C4-2B (cell line): ENCODE results near the gene DCP1B.

ENCODE experiments used
- H3K27ac ChIP-seq: fragments of 450-650 bp; 2 replicates; pipeline ENCODE4 v1.5.1; 2017
- ZFX ChIP-seq: fragments of 450-650 bp; IDR thresholded peaks from 2 replicates; pipeline ENCODE4 v1.6.1; 2017
- TF ChIP-seq, protein P1 (sequence below): fragments of 450-650 bp; conservative IDR thresholded peaks from 2 replicates; pipeline ENCODE4 v1.5.1; 2017; ENCODE audit warnings: mild to moderate bottlenecking

Gene DCP1B

DNA sequence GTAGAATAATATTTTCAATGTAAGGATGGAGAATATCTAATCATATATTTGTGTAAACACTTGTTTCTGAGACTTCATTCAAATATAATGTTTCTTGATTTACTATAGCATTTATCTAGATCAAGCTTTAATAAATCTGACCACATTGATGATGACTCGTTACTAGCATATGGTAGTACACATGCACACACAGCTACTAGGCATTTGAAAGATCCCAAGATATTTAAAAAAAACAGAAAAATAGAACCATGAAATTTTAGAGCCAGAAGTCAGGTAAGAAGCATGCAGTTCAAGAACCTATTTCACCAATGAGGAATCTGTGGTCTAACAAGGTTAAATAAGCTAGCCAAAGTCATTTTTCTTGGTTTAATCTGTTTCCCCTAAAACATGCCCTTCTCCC is 32.0 kb downstream of the DCP1B start:
- H3K27ac ChIP-seq: no peak overlapping the region
- no peak for TF ChIP-seq ZFX
- TF ChIP-seq, protein P1, sequence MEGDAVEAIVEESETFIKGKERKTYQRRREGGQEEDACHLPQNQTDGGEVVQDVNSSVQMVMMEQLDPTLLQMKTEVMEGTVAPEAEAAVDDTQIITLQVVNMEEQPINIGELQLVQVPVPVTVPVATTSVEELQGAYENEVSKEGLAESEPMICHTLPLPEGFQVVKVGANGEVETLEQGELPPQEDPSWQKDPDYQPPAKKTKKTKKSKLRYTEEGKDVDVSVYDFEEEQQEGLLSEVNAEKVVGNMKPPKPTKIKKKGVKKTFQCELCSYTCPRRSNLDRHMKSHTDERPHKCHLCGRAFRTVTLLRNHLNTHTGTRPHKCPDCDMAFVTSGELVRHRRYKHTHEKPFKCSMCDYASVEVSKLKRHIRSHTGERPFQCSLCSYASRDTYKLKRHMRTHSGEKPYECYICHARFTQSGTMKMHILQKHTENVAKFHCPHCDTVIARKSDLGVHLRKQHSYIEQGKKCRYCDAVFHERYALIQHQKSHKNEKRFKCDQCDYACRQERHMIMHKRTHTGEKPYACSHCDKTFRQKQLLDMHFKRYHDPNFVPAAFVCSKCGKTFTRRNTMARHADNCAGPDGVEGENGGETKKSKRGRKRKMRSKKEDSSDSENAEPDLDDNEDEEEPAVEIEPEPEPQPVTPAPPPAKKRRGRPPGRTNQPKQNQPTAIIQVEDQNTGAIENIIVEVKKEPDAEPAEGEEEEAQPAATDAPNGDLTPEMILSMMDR: no peak

DNA sequence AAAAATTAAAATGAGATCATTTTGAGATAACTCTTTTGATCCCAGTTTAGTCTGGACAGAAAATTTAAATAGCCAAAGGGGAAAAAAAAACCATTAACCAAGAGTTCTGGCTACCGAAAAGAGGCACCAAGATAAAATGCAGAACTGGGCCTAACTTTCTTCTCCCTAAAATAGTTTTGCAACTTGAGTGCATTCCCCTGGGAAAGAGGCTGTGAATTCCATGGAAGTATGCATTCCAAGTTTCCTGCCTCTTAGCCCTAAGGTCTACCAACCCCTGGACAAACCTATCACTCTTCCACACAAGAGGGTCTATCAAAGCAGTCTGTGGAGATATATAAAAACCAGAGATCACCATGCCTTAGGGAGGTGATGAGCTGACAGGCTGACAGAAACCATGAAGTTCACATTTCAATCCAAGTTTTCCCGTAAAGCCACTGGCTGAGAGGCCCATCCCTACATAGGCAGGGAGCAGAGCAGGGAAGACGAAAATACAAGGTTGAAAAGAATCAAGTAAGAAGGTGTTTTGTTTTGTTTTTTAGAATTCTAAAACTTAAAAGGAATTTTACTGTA is 33.8 kb downstream of the DCP1B start:
- TF ChIP-seq ZFX: no peak
- TF ChIP-seq, protein P1: no peak
- H3K27ac ChIP-seq: no peak overlapping the region

DNA sequence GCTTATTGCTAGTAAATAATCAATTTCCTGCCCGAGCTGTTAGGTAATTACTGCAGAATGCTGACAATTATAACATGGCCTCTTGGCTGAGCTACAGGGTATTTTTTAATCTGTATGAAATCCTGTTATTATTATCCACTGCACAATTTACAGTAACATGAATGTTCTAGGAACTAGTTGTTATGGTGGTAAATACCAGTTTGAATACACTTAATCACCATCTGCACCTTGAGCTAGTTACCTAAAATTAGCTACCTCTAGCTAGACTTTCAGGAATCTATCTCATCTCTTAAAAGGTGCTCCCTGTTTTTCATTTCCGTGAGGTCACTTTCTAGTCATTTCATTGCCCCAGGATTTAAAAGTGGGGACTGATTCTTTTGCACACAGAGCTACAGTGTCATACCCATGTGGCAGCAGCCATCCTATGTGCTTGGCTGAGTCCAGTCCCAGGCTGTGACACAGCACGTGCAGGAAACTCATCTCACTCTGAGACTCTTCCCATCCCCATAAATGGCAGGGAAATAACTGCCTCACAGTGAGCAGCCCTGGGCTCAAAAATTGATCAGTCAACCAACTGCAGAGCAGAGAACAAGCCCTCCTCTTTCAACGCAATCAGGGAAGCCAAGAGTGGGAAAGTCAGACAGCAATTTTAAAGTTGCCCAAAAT is 37.6 kb downstream of the DCP1B start:
- H3K27ac ChIP-seq: no peak overlapping the region
- TF ChIP-seq, protein P1: no peak
- TF ChIP-seq ZFX: no peak

DNA sequence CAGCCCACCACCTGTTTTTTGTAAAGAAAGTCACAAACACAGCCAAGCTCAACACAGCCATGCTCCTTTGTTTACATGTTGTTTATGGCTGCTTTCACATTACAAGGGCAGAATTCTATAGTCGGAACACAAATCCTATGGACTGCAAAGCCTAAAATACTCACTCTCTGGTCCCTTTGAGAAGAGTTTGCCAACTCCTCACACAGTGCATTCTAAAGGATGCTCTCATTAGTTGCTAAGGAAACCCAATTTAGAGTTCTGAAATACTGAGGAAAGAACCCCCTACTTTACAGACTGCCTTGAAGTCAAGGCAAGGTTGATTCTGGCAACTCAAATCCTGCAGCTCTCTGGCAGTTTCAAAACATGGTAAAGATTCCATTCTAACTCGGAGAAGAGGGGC is 38.3 kb downstream of the DCP1B start:
- H3K27ac ChIP-seq: no peak overlapping the region
- TF ChIP-seq ZFX: no peak
- TF ChIP-seq, protein P1: no peak

DNA sequence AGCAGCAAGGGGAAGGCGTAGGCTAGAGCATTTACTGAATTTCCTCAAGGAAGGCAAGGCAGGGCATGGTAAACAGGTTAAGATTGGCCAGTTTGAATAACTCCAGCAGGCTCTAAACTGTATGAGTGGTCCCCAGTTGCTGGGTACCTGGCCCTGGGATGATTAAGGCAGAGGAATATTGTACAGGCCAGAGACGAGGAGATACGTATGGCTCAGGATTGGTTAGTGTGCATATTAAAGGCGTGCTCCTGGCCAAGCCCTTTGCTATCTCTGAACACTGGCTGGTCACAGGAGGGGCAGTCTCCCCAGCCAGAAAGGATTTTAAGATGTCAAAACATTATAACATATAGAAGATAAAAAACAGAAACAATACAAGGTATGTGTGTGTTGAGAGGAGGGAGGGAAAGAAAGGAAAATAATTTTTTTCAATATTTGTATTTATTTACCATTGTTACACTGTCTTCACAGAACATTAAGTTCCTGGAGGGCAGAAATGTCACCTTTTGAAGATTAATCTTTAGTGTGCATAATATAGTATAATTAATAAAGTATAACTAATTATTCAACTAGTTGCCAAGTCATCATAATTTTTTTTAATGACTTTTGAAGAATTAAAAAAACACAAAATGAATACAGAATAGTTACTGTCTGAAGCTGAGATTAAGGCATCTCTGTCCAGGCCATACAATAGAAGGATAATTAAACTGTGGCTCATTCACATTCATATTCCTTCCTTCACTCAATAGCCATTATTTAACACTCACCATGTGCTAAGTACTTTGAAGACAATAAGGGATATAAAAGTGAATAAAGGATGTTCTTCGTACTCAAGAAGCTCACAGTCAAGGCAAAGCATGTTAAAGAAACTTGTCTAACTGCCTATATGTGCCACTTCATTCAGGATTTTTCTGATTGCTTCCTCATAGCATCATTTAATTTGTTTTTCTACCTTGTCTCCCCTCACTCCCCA is 41.9 kb downstream of the DCP1B start:
- H3K27ac ChIP-seq: no peak overlapping the region
- no peak for TF ChIP-seq ZFX
- TF ChIP-seq, protein P1: no peak

DNA sequence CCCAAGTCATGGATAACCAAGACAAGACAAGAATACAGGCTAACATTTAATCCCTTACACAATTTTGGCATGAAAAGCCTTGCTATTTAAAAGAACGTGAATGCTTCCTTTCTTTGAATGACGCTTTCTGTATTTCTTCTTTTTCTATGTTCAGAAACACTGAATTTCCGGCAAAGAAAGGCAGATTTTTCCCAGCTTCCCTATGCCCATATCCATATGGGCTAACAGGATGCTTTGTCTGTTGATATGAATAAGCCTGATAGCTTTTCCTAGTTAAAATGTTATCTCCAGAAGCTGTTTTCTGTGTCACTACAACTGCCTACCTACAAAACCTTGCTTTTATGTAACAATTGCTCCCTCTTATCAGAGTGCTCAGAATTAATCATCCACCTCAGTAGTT is 47.5 kb downstream of the DCP1B start:
- no peak overlapping the region for H3K27ac ChIP-seq
- TF ChIP-seq ZFX: no peak
- TF ChIP-seq, protein P1: no peak
